NT2/D1 (cell line): ENCODE results near the gene SH3RF2.

Experiments used
- SUZ12 ChIP-seq: IDR thresholded peaks from 2 replicates; pipeline ENCODE4 v1.6.1; 2011; ENCODE audit not compliant: insufficient read length, insufficient read depth; ENCODE audit errors: extremely low read depth
- ZNF274 ChIP-seq: IDR thresholded peaks from 2 replicates; pipeline ENCODE4 v1.6.1; 2011; ENCODE audit warnings: mild to moderate bottlenecking, low read depth, low read length

DNA sequence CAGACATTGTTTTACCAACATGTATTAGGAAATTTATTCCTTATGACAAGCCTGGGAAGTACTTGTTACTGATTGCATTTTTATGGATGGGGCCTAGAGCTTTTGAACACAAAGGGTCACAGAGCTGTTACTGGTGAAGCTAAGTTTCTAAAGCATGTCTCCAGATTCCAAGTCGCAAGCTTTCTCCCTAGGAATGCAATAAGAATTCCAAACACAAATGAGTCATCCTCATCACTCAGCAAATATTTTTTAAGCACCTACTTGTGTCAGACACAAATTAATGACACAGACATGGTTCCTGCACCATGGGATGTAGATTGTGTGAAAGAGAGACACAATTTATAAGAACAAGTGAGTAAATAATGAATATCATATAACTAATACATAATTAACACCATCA is 11.0 kb upstream of the SH3RF2 start:
- TF ChIP-seq ZNF274 (no peak), SUZ12 (no peak)
